ENCODE data around the gene C2orf49. TPM values are rescaled to one million over a fixed set of nuclear protein-coding genes. Genes with fewer than 3 reads are reported as not detected.

Gene C2orf49
- total and polyA plus RNA-seq, 3 experiments from 2014 or later = 8.4 to 20.0 (median 19.4) TPM

GRCh38 chr2:105296017-105296611 lies 41.2 kb upstream of the C2orf49 start:
- DNase-seq = no peak
- ChIA-PET CTCF (no interaction called here), POLR2A (no interaction called here)
- Mint-ChIP-seq H3K4me3 (no peak overlapping the region), H3K27me3 (no peaks in the 10 kb centered on the region), H3K4me1 (peaks cover 2 to 10% (median 7%) of the 10 kb centered on the region in 3 donors), H3K27ac (no peak overlapping the region), H3K36me3 (peaks cover 21 to 76% (median 27%) of the 10 kb centered on the region in 3 donors), H3K9me3 (no peaks in the 10 kb centered on the region)
- Histone ChIP-seq H3K36me3 (ENCODE audit: insufficient read depth, low read length) (peaks cover 39% of the 10 kb centered on the region), H3K4me1 (ENCODE audit: insufficient read depth, low read length) (no peaks in the 10 kb centered on the region), H3K9me3 (ENCODE audit: low read length) (no peaks in the 10 kb centered on the region), H3K4me3 (ENCODE audit: low read length) (no peak overlapping the region), H3K27ac (ENCODE audit: low read depth, low read length) (no peak overlapping the region), H3K27me3 (ENCODE audit: insufficient read depth, low read length, poor library complexity, severe bottlenecking) (no peaks in the 10 kb centered on the region)

GRCh38 chr2:105297216-105297615 lies 40.1 kb upstream of the C2orf49 start:
- DNase-seq = no peak
- Histone ChIP-seq H3K4me3 (ENCODE audit: low read length) (no peak overlapping the region), H3K4me1 (ENCODE audit: insufficient read depth, low read length) (peaks cover 8% of the 10 kb centered on the region), H3K9me3 (ENCODE audit: low read length) (no peaks in the 10 kb centered on the region), H3K27me3 (ENCODE audit: insufficient read depth, low read length, poor library complexity, severe bottlenecking) (no peaks in the 10 kb centered on the region), H3K36me3 (ENCODE audit: insufficient read depth, low read length) (peaks cover 39% of the 10 kb centered on the region), H3K27ac (ENCODE audit: low read depth, low read length) (no peak overlapping the region)
- no peak overlapping the region for H3K4me3 Mint-ChIP-seq
- peaks cover 21 to 69% (median 23%) of the 10 kb centered on the region in 3 donors for H3K36me3 Mint-ChIP-seq
- H3K27me3 Mint-ChIP-seq = no peaks in the 10 kb centered on the region
- H3K4me1 Mint-ChIP-seq = peaks cover 9 to 21% (median 15%) of the 10 kb centered on the region in 3 donors
- CTCF ChIA-PET = interaction anchor here (1.5 kb wide), 1 partner anchor 15 kb away, joined by 4 read pairs; no protein-coding TSS in a partner anchor
- POLR2A ChIA-PET = no interaction called here
- no peaks in the 10 kb centered on the region for H3K9me3 Mint-ChIP-seq
- H3K27ac Mint-ChIP-seq = peak overlapping the region in 3 of 8 donors; percentile 56 to 77 (median 76)

- H3K27me3 ChIP-seq (ENCODE audit: insufficient read depth, low read length, poor library complexity, severe bottlenecking) = no peaks in the 10 kb centered on the region
- no peak for DNase-seq
- peak overlapping the region in 1 of 7 donors; percentile 19 for H3K4me3 Mint-ChIP-seq
- H3K27me3 Mint-ChIP-seq = no peaks in the 10 kb centered on the region
- ChIA-PET CTCF (interaction anchor here (1.5 kb wide), 1 partner anchor 16 kb away, joined by 4 read pairs; no protein-coding TSS in a partner anchor), POLR2A (no interaction called here)
- peak overlapping the region in 1 of 8 donors; percentile 6 for H3K27ac Mint-ChIP-seq
- H3K27ac ChIP-seq (ENCODE audit: low read depth, low read length) = no peak overlapping the region
- no peaks in the 10 kb centered on the region for H3K9me3 Mint-ChIP-seq
- peaks cover 11% of the 10 kb centered on the region for H3K4me1 ChIP-seq (ENCODE audit: insufficient read depth, low read length)
- H3K4me3 ChIP-seq (ENCODE audit: low read length) = no peak overlapping the region
- no peaks in the 10 kb centered on the region for H3K9me3 ChIP-seq (ENCODE audit: low read length)
- peaks cover 21 to 66% (median 21%) of the 10 kb centered on the region in 3 donors for H3K36me3 Mint-ChIP-seq
- H3K4me1 Mint-ChIP-seq = peaks cover 16 to 29% (median 23%) of the 10 kb centered on the region in 3 donors
- H3K36me3 ChIP-seq (ENCODE audit: insufficient read depth, low read length) = peaks cover 39% of the 10 kb centered on the region
Measured at GRCh38 chr2:105298017-105298416, 39.3 kb upstream of the C2orf49 start.

- Histone ChIP-seq H3K9me3 (ENCODE audit: low read length) (no peaks in the 10 kb centered on the region), H3K27ac (ENCODE audit: low read depth, low read length) (no peak overlapping the region), H3K27me3 (ENCODE audit: insufficient read depth, low read length, poor library complexity, severe bottlenecking) (no peaks in the 10 kb centered on the region), H3K4me1 (ENCODE audit: insufficient read depth, low read length) (peaks cover 16% of the 10 kb centered on the region), H3K4me3 (ENCODE audit: low read length) (no peak overlapping the region), H3K36me3 (ENCODE audit: insufficient read depth, low read length) (peaks cover 35% of the 10 kb centered on the region)
- Mint-ChIP-seq H3K4me1 (peaks cover 23 to 41% (median 32%) of the 10 kb centered on the region in 3 donors), H3K4me3 (no peak overlapping the region), H3K27ac (no peak overlapping the region), H3K27me3 (no peaks in the 10 kb centered on the region), H3K9me3 (no peaks in the 10 kb centered on the region), H3K36me3 (peaks cover 17 to 62% (median 22%) of the 10 kb centered on the region in 3 donors)
- ChIA-PET POLR2A (no interaction called here), CTCF (no interaction called here)
- no peak for DNase-seq
Measured at GRCh38 chr2:105299290-105299689, 38.0 kb upstream of the C2orf49 start.

GRCh38 chr2:105301646-105302045 lies 35.7 kb upstream of the C2orf49 start:
- Mint-ChIP-seq H3K27ac (peak overlapping the region in 1 of 8 donors; percentile 39), H3K4me1 (peaks cover 27 to 50% (median 35%) of the 10 kb centered on the region in 3 donors), H3K9me3 (no peaks in the 10 kb centered on the region), H3K4me3 (no peak overlapping the region), H3K27me3 (no peaks in the 10 kb centered on the region), H3K36me3 (peaks cover 17 to 59% (median 17%) of the 10 kb centered on the region in 3 donors)
- H3K9me3 ChIP-seq (ENCODE audit: low read length) = no peaks in the 10 kb centered on the region
- CTCF ChIA-PET = no interaction called here
- H3K27ac ChIP-seq (ENCODE audit: low read depth, low read length) = no peak overlapping the region
- no peak for DNase-seq
- H3K36me3 ChIP-seq (ENCODE audit: insufficient read depth, low read length) = peaks cover 20% of the 10 kb centered on the region
- POLR2A ChIA-PET = no interaction called here
- no peaks in the 10 kb centered on the region for H3K27me3 ChIP-seq (ENCODE audit: insufficient read depth, low read length, poor library complexity, severe bottlenecking)
- H3K4me1 ChIP-seq (ENCODE audit: insufficient read depth, low read length) = peaks cover 16% of the 10 kb centered on the region
- H3K4me3 ChIP-seq (ENCODE audit: low read length) = no peak overlapping the region

- no peaks in the 10 kb centered on the region for H3K27me3 ChIP-seq (ENCODE audit: insufficient read depth, low read length, poor library complexity, severe bottlenecking)
- no peak overlapping the region for H3K4me3 ChIP-seq (ENCODE audit: low read length)
- peak overlapping the region in 3 of 8 donors; percentile 14 to 70 (median 27) for H3K27ac Mint-ChIP-seq
- peaks cover 10 to 61% (median 12%) of the 10 kb centered on the region in 3 donors for H3K36me3 Mint-ChIP-seq
- ChIA-PET POLR2A (no interaction called here), CTCF (no interaction called here)
- DNase-seq = no peak
- no peak overlapping the region for H3K27ac ChIP-seq (ENCODE audit: low read depth, low read length)
- no peaks in the 10 kb centered on the region for H3K9me3 ChIP-seq (ENCODE audit: low read length)
- H3K4me1 ChIP-seq (ENCODE audit: insufficient read depth, low read length) = peaks cover 9% of the 10 kb centered on the region
- no peak overlapping the region for H3K4me3 Mint-ChIP-seq
- H3K27me3 Mint-ChIP-seq = no peaks in the 10 kb centered on the region
- H3K9me3 Mint-ChIP-seq = no peaks in the 10 kb centered on the region
- peaks cover 4% of the 10 kb centered on the region for H3K36me3 ChIP-seq (ENCODE audit: insufficient read depth, low read length)
- peaks cover 42 to 64% (median 44%) of the 10 kb centered on the region in 3 donors for H3K4me1 Mint-ChIP-seq
Measured at GRCh38 chr2:105307146-105307545, 30.2 kb upstream of the C2orf49 start.

GRCh38 chr2:105307550-105307949 lies 29.8 kb upstream of the C2orf49 start:
- CTCF ChIA-PET = no interaction called here

GRCh38 chr2:105307962-105308361 lies 29.4 kb upstream of the C2orf49 start:
- Mint-ChIP-seq H3K9me3 (no peaks in the 10 kb centered on the region), H3K36me3 (peaks cover 10 to 57% (median 12%) of the 10 kb centered on the region in 3 donors), H3K27me3 (no peaks in the 10 kb centered on the region), H3K4me1 (peaks cover 37 to 62% (median 38%) of the 10 kb centered on the region in 3 donors), H3K27ac (peak overlapping the region in 2 of 8 donors; percentile 22 to 61), H3K4me3 (no peak overlapping the region)
- DNase-seq = no peak
- POLR2A ChIA-PET = no interaction called here
- Histone ChIP-seq H3K4me3 (ENCODE audit: low read length) (no peak overlapping the region), H3K9me3 (ENCODE audit: low read length) (no peaks in the 10 kb centered on the region), H3K27me3 (ENCODE audit: insufficient read depth, low read length, poor library complexity, severe bottlenecking) (no peaks in the 10 kb centered on the region), H3K27ac (ENCODE audit: low read depth, low read length) (no peak overlapping the region), H3K4me1 (ENCODE audit: insufficient read depth, low read length) (peaks cover 5% of the 10 kb centered on the region), H3K36me3 (ENCODE audit: insufficient read depth, low read length) (peaks cover 4% of the 10 kb centered on the region)
- CTCF ChIA-PET = interaction anchor here (1.3 kb wide), 1 partner anchor 12 kb away, joined by 3 read pairs; no protein-coding TSS in a partner anchor

More at GRCh38 chr2:105307550-105307949, 29.8 kb upstream of the C2orf49 start:
- no peaks in the 10 kb centered on the region for H3K9me3 ChIP-seq (ENCODE audit: low read length)
- peaks cover 40 to 62% (median 41%) of the 10 kb centered on the region in 3 donors for H3K4me1 Mint-ChIP-seq
- peak overlapping the region in 1 of 8 donors; percentile 14 for H3K27ac Mint-ChIP-seq
- H3K9me3 Mint-ChIP-seq = no peaks in the 10 kb centered on the region
- DNase-seq = no peak
- peaks cover 4% of the 10 kb centered on the region for H3K36me3 ChIP-seq (ENCODE audit: insufficient read depth, low read length)
- POLR2A ChIA-PET = no interaction called here
- no peak overlapping the region for H3K4me3 ChIP-seq (ENCODE audit: low read length)
- peak overlapping the region in 1 of 7 donors; percentile 36 for H3K4me3 Mint-ChIP-seq
- H3K27me3 ChIP-seq (ENCODE audit: insufficient read depth, low read length, poor library complexity, severe bottlenecking) = no peaks in the 10 kb centered on the region
- no peak overlapping the region for H3K27ac ChIP-seq (ENCODE audit: low read depth, low read length)
- peaks cover 5% of the 10 kb centered on the region for H3K4me1 ChIP-seq (ENCODE audit: insufficient read depth, low read length)
- H3K36me3 Mint-ChIP-seq = peaks cover 10 to 59% (median 12%) of the 10 kb centered on the region in 3 donors
- H3K27me3 Mint-ChIP-seq = no peaks in the 10 kb centered on the region

Data from CD8-positive, alpha-beta memory T cell (primary cell).